ENCODE results near the gene ASPSCR1.
"Not testable (repeated sequence)": the region's sequence is repeated elsewhere in the genome, so short reads cannot be mapped to it uniquely, and the experiment has no call there.

The ASPSCR1 gene

DNA sequence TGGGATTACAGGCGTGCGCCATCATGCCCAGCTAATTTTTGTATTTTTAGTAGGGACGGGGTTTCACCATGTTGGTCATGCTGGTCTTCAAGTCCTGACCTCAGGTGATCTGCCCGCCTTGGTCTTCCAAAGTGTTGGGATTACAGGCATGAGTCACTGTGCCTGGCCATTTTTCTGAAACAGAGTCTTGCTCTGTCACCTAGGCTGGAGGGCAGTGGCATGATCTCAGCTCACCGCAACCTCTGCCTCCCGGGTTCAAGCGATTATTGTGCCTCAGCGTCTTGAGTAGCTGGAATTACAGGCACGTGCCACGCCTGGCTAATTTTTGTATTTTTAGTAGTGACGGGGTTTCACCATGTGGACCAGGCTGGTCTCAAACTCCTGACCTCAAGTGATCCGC, 4.1 kb downstream of the ASPSCR1 start:
- in situ Hi-C loops (cut with MboI; ENCODE audit: low sequenced_read_pairs): not testable (repeated sequence)

DNA sequence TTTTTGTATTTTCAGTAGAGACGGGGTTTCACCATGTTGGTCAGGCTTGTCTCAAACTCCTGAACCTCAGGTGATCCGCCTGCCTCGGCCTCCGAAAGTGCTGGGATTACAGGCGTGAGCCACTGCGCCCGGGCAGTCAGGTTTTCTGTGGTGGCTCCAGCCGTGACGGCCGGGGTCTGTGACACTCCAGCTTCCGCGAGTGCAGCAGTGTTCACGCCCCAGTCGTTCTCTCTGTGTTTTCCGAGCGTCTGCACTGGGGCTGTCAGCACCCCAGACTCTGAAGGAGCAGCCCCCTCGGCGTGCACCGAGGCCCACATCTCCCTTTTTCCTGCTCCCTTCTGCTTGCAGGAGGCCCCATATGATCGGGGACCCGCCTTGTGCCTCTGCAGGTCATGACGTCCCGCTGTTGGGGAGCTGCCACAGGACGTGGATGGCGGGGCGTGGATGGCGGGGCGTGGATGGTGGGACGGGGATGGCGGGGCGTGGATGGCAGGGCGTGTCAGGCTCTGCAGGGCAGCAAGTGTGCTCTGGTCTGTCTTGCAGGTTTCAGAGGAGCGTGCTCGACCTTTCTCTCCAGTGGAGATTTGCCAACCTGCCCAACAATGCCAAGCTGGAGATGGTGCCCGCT, 5.7 kb downstream of the ASPSCR1 start:
- in situ Hi-C loops (cut with MboI; ENCODE audit: low sequenced_read_pairs): no loop called here

DNA sequence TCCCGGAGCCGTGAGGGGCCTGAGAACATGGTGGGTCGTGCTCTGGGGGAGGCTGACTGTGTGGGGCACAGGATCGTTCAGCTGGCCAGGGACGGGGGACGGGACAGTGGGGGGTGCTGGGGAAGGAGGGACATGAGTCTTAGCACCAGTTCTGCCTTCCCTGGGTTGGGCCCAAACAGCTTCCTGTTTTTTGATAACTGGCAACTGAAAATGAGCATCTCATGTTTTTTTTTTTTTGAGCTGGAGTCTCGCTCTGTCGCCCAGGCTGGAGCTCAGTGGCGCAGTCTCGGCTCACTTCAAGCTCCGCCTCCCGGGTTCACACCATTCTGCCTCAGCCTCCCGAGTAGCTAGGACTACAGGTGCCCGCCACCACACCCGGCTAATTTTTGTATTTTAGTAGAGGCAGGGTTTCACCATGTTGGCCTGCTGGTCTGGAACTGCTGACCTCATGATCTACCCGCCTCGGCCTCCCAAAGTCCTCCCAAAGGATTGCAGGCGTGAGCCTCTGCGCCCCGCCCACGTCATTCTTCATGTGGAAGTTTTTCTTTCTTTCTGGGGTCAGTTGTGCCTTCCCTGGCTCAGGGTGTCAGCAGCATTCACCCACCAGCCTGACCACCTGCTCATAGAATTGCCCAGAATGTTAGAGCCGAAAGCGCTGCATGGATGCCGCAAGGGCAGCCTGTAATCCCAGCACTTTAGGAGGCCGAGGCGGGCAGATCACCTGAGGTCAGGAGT, 6.4 kb downstream of the ASPSCR1 start:
- in situ Hi-C loops (cut with MboI; ENCODE audit: low sequenced_read_pairs): no loop called here

DNA sequence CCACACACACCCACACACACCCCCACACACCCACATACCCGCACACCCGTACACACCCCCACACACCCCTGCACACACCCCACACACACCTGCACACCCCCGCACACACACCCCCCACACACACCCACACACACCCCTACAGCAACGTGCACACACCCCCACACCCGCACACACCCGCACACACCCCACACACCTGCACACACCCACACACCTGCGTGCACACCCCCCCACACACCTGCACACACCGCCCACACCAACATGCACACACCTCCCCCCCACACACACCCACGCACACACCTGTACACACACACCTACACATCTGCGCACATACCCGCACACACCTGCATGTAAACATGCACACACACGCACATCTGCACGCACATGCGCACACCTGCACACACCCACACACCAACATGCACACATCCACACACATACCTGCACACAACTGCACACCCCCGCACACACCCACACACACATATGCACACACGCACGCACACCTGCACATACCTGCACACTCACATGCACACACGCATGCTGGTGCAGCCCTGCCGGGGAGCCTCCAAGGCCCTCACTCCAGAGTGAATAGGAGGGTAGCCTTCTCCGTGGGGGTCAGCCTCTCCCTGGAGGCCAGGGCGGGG, 7.5 kb downstream of the ASPSCR1 start:
- in situ Hi-C loops (cut with MboI; ENCODE audit: low sequenced_read_pairs): no loop called here

DNA sequence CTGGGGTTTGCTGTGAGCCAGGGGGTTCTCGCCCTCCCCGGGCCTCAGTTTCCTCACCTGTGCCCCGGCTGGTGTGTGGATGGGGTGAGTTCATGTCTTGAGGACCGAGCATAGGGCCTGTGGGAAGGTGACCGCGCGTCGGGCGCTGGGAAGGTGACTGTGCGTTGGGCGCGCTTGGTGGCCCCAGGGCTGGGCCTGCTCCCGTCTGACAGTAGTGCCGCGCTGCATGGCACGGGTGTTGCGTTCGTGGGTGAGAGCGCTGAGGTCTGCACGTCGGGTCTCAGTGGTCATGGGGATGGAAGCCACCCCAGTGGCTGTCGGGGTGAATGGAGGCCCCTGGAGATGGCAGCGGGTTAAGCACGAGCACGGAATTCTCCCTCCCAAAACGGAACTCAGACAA, 9.2 kb downstream of the ASPSCR1 start:
- in situ Hi-C loops (cut with MboI; ENCODE audit: low sequenced_read_pairs): no loop called here

DNA sequence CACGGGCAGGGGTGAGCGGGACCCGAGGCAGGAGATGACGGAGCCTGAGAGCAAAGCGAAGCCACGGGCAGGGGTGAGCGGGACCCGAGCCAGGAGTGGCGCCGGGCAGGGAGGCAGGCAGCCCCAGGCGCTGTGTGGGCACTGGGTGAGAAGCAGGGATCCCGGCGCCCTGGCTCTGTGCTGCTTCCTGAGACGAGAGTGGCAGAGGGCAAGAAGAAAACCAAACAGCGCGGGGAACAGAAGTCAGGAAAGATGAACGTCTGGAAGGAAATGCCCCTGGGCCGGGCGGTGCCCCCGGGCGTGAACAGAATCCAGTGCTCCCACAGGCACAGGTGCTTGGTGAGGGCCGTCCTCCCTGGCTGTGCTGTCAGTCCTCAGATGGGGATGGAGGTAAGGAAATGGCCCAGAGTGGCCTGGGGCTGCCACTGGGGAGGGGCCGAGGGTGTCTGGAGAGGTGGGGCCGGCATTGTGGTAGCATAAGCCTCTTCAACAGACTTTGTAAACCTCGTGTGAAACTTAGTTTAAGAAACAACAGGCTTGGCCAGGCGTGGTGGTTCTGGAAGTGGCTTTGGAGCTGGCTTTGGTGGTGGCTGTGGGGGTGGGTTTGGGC, 9.8 kb downstream of the ASPSCR1 start:
- in situ Hi-C loops (cut with MboI; ENCODE audit: low sequenced_read_pairs): no loop called here

DNA sequence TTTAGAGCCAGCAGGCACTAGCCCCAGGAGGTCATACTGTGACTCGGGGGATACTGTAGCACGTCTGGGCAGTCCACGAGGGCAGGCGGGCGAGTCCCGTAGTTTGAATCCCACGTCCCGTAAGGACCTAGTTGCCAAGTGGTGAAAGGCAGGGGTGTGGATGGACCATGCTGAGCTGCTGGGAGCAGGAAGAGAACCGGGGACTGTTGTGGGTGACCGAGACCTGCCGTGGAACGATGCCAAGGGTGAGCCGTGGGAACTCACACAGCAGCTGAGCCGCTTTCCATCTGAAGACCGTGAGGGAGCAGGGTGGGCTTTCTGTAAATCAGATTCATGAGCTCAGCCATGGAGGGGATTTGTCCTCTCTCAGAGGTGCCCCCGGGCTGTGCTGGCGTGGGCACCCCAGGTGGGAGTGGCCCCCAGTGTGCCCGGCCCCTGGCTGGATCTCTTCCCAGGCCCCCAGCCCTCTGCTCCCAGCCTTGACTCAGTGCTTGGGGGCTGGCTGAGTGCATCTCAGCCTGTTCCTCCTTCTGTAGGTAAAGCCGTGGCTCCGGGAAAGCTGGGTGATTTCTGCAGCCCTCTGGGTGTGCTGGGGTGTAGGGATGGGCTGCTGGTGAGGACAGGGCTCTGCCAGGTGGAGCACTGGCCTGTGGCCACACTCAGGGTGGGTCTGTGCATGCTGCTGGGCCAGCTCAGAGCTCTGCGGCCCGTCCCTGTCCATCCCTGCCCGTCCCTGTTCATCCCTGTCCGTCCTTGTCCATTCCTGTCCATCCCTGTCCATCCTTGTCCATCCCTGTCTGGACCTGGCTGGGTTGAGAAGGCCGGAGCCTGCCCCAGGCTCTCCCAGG, 13.6 kb downstream of the ASPSCR1 start:
- in situ Hi-C loops (cut with MboI; ENCODE audit: low sequenced_read_pairs): no loop called here

DNA sequence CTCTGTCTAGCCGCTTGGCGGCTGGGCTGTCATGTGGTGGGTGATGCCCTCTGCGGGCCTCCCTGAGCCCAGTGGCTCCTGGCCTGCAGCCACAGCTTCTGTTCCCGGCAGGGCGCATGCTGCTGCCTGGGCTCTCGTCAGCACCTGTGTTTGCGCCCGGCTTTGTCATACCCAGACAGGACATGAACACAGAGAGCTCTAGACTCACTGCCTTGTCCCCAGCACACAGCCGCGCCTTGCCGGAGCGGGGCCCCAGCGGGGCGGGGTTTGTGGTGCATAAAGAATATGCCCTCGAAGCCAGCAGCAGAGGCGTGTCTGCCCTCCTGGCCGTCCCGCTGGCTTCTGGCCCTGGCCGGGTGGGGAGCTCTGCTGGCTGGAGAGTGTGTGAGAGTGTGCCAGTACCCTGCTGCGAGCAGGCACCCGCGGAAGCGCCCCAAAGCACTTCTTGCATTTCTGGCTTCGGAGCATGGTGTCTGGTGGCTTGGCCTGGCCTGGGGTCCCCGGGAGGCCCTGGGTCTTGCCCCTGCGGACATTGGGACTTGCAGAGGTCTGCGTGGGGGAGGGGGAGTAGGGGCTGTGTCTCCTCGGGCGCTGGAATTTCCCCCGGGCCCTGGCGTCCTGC, 14.4 kb downstream of the ASPSCR1 start:
- in situ Hi-C loops (cut with MboI; ENCODE audit: low sequenced_read_pairs): no loop called here

DNA sequence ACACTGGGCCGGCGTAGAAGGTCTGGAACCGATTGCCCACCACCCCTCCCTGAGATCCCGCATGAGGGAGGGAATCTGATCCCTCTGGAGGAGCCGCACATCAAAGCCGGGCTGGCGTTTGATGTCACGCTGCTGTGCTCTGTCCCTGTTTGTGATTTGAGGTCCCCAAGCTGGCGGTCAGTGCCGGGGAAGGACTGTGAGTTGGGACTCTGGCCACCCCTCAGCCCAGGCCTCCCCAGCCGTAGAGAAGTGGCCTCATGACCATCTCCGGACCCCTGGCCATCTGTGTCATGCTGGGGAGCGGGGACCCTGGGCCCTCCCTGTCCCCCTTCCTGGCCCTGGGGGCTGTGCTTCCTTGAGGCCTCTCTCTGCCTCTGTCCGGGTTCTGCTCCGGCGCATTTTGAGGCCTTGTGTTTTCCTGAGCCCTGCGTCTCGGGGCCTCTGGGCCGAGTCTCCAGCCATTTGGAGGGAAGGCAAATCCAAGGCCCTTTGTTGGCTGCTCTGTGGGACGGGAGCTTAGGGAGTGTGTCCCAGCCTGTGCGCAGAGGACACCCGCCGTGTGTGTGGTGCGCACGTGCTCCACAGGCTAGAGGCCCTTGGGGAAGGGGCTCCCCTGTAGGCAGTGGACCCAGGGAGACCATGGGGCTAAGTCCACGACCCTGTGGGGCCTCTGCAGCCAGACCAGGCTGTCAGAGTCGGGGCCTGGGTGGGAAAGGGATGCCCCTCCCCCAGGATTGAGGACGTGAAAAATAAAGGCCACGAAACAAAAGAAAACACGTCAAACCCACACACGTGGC, 15.1 kb downstream of the ASPSCR1 start:
- in situ Hi-C loops (cut with MboI; ENCODE audit: low sequenced_read_pairs): no loop called here

DNA sequence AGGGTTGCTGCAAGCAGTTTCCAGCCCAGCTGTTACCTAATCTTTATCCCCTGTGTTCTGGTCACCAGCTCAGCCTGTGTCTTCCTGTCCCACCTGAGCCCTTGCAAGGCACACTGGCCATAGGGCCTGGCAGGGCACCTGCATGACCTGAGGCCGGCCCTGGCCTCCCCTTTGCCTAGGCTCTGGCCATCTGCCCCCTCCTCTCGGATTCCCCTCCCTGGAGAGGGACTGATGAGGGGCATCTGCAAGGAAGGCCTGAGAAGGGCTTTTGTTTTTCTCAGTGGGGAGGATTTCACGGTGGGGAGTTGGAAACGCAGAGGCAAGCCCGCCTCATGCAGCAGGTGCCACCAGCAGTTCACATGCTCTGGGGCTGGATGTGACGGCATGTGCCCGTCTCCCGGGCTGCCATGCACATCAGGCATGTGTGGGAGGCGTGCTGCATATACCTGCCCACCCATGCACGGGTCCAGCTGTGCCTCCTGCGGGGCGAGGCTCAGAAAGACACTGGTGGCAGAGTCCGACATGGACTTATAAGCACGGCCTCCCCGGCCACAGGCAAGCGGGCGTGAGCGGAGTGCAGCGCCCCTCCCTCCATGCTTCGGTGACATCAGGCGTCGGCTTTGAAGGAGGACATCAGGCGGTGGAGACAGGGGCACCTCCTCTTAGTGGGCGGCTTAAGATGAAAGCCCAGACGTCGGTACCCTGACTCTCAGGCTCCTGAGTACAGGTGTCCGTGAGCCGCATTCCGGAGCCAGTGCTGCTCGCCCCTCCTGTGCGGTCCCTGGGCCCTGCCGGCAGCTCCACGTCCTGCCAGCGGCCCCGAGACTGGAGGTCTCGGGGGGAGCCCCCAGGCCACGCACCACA, 16.5 kb downstream of the ASPSCR1 start:
- in situ Hi-C loops (cut with MboI; ENCODE audit: low sequenced_read_pairs): no loop called here

DNA sequence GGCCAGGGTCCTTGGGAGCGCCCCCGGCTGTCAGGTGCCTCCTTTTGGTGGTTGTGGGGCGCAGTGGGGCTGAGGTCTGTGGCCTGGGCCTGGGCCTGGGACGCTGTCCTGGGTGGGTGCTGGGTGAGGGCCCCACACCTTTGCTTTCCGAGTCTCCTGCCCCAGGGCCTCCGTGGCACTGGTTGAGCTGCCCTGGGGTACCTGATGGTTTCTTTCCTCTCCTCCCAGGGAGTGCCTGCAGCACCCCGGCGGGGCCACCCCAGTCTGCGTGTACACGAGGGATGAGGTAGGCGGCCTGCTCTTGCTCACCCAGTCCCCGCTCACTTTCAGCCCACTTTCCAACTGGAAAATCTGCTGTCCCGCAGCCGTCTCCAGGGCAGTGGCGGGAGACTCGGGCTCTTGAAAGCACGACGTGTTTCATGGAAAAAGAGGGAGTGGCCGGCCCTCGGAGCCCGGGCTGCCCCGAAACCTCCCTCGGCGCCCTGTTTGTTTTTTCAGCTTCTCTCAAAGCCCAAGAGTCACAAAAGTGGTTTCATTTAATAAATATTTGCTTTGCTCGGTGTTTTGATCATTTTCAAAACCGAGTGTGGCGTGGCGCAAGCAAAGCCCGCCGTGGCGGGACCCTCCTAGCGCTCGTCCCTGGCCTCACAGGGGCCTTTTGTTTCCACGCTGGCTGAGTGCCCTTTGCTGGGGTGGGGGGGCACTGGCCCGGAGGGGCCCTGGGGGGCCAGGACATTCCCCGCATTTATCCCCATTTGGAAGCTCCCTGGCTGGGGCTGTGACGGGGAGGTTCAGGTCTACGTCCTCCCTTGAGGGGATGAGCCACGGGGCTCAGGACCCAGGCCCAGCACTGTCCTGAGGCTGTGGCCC, 17.4 kb downstream of the ASPSCR1 start:
- in situ Hi-C loops (cut with MboI; ENCODE audit: low sequenced_read_pairs): no loop called here

DNA sequence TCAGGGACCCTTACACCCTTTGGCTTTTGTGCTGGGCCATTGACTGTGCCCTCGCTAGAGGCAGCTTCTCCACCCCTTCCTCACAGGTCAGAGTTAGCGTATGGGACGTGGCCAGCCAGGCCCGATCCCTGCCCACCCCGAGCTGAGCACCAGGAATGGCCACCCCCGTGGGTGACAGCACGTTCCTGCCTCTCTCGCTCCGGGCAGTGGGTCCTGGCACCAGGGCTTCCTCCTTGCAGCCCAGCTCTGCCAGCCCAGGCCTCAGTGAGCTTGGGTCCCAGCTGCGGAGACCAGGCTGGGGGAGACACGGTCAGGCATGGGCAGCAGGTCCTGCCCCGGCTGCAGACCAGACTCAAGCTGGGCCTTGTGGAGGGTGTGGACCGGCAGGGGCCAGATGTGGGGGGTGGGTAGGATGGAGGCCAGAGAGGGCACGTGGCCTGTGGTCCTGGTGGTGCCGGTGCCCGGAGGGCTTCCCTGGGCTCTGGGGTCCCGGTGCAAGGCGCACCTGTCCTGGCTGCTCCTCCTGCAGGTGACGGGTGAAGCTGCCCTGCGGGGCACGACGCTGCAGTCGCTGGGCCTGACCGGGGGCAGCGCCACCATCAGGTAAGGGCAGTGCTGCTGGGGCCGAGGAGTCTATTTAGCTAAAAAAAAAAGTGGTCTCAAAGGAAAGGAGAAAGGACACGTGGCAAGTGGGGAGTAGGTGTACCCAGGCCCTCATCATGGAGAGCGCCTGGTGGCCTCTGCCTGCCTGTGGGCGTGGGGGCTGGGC, 18.2 kb downstream of the ASPSCR1 start:
- in situ Hi-C loops (cut with MboI; ENCODE audit: low sequenced_read_pairs): no loop called here

DNA sequence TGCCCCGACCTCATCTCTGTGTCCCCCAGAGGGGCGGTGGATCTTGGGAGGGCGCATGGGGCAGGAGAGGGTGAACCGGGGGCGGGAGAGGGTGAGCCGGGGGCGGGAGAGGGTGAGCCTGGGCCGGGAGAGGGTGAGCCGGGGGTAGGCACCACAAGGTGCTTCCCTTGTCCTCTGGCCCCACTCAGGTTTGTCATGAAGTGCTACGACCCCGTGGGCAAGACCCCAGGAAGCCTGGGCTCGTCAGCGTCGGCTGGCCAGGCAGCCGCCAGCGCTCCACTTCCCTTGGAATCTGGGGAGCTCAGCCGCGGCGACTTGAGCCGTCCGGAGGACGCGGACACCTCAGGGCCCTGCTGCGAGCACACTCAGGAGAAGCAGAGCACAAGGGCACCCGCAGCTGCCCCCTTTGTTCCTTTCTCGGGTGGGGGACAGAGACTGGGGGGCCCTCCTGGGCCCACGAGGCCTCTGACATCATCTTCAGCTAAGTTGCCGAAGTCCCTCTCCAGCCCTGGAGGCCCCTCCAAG, 18.9 kb downstream of the ASPSCR1 start:
- in situ Hi-C loops (cut with MboI; ENCODE audit: low sequenced_read_pairs): no loop called here

DNA sequence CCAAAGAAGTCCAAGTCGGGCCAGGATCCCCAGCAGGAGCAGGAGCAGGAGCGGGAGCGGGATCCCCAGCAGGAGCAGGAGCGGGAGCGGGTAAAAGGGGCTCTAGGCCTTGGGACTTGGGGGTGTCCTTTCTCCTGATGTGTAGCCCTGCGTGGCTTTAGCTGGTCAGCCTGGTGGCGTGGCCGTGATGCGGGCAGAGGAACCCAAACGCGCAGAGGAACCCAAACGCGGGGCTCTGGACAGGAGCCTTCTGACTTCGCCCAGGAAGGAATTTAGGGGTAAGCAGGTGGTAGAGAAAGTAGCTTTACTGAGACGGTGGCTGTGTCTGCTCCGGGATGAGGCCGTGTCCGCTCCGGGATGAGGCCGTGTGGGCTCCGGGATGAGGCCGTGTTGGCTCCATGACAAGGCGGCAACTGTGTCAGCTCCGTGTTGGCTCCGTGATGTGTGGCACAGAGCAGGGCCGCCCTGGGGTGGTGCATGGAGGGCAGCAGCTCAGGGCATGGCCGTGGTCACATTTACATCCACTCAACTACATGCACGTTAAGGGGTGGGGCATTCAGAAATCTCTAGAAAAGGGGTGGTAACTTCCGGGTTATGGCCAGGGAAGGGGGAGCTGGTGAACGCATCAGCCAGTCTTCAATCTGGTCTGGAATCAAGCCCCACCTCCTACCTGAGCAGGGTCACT, 19.5 kb downstream of the ASPSCR1 start:
- in situ Hi-C loops (cut with MboI; ENCODE audit: low sequenced_read_pairs): no loop called here

DNA sequence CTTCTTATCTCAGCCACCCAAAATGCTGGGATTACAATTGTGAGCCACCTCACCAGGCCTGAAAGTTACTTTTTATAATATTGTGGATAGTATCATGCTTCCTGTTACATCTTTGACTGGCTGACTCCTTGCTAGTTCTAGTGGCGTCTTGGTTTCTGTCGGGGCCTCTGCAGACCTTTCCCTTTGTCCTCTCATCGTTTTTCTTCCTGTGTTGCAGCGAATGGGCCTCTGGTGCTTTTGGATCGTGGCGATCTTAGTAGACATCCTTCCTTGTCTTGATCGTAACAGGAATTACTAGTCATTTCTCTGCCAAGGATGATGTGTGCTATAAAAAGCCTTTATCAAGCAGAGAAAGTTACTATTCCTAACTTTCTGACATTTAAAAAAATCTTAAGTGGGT, 20.8 kb downstream of the ASPSCR1 start:
- in situ Hi-C loops (cut with MboI; ENCODE audit: low sequenced_read_pairs): no loop called here

DNA sequence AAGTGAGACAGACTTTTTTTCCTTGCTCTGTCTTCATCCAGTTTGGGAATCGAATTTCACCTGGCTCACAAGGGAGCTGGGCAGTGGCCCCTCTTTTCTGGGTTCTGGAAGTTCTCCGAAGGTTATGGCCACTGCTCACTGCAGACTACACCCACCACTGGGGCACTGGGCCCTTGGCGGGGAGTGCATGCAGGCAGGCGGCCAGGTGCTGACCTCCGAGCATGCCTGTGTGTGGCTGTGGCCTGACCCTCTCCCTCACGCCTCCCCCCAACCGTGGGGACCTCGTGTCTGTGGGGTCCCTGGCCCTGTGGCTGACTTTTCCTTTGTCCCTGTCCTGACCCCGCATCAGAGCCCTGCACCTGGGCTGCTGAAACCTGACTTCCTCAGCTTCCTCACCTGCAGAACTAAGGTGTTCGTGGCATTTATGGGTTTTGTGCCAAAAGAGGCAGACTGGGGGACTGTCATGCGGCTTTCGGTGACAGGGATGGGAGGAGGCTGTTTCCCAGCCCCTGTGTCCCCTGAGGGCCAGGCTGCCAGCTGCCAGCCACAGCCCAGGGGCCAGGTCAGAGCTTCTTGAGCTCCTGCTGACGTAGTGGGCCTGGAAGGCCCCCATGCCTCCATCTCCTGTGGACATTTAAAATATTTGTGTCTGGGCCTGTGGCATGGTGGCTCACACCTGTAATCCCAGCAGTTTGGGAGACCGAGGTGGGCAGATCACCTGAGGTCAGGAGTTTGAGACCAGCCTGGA, 21.4 kb downstream of the ASPSCR1 start:
- in situ Hi-C loops (cut with MboI; ENCODE audit: low sequenced_read_pairs): no loop called here

Data from HL-60/S4 treated with phorbol 12-myristate 13-acetate at 8.2 ng/mL for 4 days and 3 days (cell line).